H9 (cell line): ENCODE data around the gene PI4KB. TPM values are rescaled to one million over a fixed set of nuclear protein-coding genes. Genes with fewer than 3 reads are reported as not detected.

ENCODE experiments used
- DNase-seq: peaks from one replicate; pipeline ENCODE4 v3.0.0-alpha.2; 2017
- H2AFZ ChIP-seq: one replicate; pipeline ENCODE4 v1.6.1; 2013; ENCODE audit warnings: mild to moderate bottlenecking, low read length, control low read depth, moderate library complexity
- H2AK5ac ChIP-seq: 2 replicates; pipeline ENCODE4 v1.6.1; 2013; ENCODE audit warnings: low read length, control low read depth, mixed read lengths; ENCODE audit not compliant: insufficient read length
- H2BK120ac ChIP-seq: one replicate; pipeline ENCODE4 v1.6.1; 2013; ENCODE audit warnings: low read depth, mild to moderate bottlenecking, low read length, control low read depth, inconsistent platforms; ENCODE audit not compliant: poor library complexity, severe bottlenecking
- H2BK12ac ChIP-seq: 2 replicates; pipeline ENCODE4 v1.6.1; 2013; ENCODE audit warnings: low read length, control low read depth, mixed read lengths, low read depth; ENCODE audit not compliant: insufficient read length
- H2BK15ac ChIP-seq: 2 replicates; pipeline ENCODE4 v1.6.1; 2013; ENCODE audit warnings: low read depth, low read length, control low read depth
- H2BK20ac ChIP-seq: one replicate; pipeline ENCODE4 v1.6.1; 2013; ENCODE audit warnings: low read depth, mild to moderate bottlenecking, low read length, control low read depth, inconsistent platforms; ENCODE audit not compliant: poor library complexity, severe bottlenecking
- H2BK5ac ChIP-seq: 2 replicates; pipeline ENCODE4 v1.6.1; 2013; ENCODE audit warnings: low read length, control low read depth, mixed read lengths; ENCODE audit not compliant: insufficient read length
- H3K14ac ChIP-seq: 2 replicates; pipeline ENCODE4 v1.6.1; 2013; ENCODE audit warnings: low read length, control low read depth; ENCODE audit not compliant: insufficient read depth
- H3K18ac ChIP-seq: 2 replicates; pipeline ENCODE4 v1.6.1; 2013; ENCODE audit warnings: low read depth, mild to moderate bottlenecking, mixed read lengths, low read length, control low read depth; ENCODE audit not compliant: insufficient read length
- H3K23ac ChIP-seq: 2 replicates; pipeline ENCODE4 v1.6.1; 2013; ENCODE audit warnings: low read length, control low read depth, mixed read lengths, low read depth; ENCODE audit not compliant: insufficient read length
- H3K23me2 ChIP-seq: 2 replicates; pipeline ENCODE4 v1.6.1; 2013; ENCODE audit warnings: low read depth, mild to moderate bottlenecking, mixed read lengths, low read length, control low read depth; ENCODE audit not compliant: insufficient read length, poor library complexity, severe bottlenecking
- H3K27ac ChIP-seq: 2 replicates; pipeline ENCODE4 v1.5.1; 2013; ENCODE audit warnings: low read length, control low read depth, mixed read lengths, low read depth; ENCODE audit not compliant: insufficient read length
- H3K27me3 ChIP-seq: 2 replicates; pipeline ENCODE4 v1.6.1; 2013; ENCODE audit warnings: low read length, control low read depth, inconsistent platforms; ENCODE audit not compliant: insufficient read depth
- H3K4ac ChIP-seq: 2 replicates; pipeline ENCODE4 v1.6.1; 2013; ENCODE audit warnings: low read depth, mild to moderate bottlenecking, control low read depth, inconsistent platforms, low read length, moderate library complexity
- H3K4me1 ChIP-seq: 2 replicates; pipeline ENCODE4 v1.6.1; 2013; ENCODE audit warnings: low read length, control low read depth, inconsistent platforms; ENCODE audit not compliant: insufficient read depth
- H3K4me2 ChIP-seq: 2 replicates; pipeline ENCODE4 v1.6.1; 2013; ENCODE audit warnings: low read length, control low read depth, mixed read lengths; ENCODE audit not compliant: insufficient read length, insufficient read depth
- H3K56ac ChIP-seq: 2 replicates; pipeline ENCODE4 v1.6.1; 2013; ENCODE audit warnings: low read depth, mild to moderate bottlenecking, mixed read lengths, low read length, control low read depth; ENCODE audit not compliant: insufficient read length
- H3K79me1 ChIP-seq: 2 replicates; pipeline ENCODE4 v1.6.1; 2013; ENCODE audit warnings: low read depth, mild to moderate bottlenecking, moderate library complexity, low read length, control low read depth, inconsistent platforms; ENCODE audit not compliant: insufficient read depth, poor library complexity, severe bottlenecking
- H3K79me2 ChIP-seq: 2 replicates; pipeline ENCODE4 v1.6.1; 2013; ENCODE audit warnings: low read length, control low read depth, inconsistent platforms; ENCODE audit not compliant: insufficient read depth
- H3K9ac ChIP-seq: 2 replicates; pipeline ENCODE4 v1.6.1; 2013; ENCODE audit warnings: low read length, control low read depth, mixed read lengths; ENCODE audit not compliant: insufficient read length; ENCODE audit errors: extremely low read depth
- H3K9me3 ChIP-seq: one replicate; pipeline ENCODE4 v1.6.1; 2013; ENCODE audit warnings: low read depth, low read length, inconsistent platforms; ENCODE audit not compliant: control insufficient read depth
- H3T11ph ChIP-seq: one replicate; pipeline ENCODE4 v1.6.1; 2013; ENCODE audit warnings: mild to moderate bottlenecking, low read length, control low read depth, inconsistent platforms
- H4K20me1 ChIP-seq: one replicate; pipeline ENCODE4 v1.6.1; 2013; ENCODE audit not compliant: control insufficient read depth, insufficient read length, insufficient read depth
- H4K5ac ChIP-seq: 2 replicates; pipeline ENCODE4 v1.6.1; 2013; ENCODE audit warnings: low read depth, mild to moderate bottlenecking, mixed read lengths, low read length, control low read depth; ENCODE audit not compliant: insufficient read length
- H4K8ac ChIP-seq: replicated peaks from 2 replicates; pipeline ENCODE4 v1.6.1; 2013; ENCODE audit warnings: low read length, control low read depth, mixed read lengths, low read depth; ENCODE audit not compliant: insufficient read length
- H4K91ac ChIP-seq: 2 replicates; pipeline ENCODE4 v1.6.1; 2013; ENCODE audit warnings: low read depth, mild to moderate bottlenecking, moderate library complexity, mixed read lengths, low read length, control low read depth; ENCODE audit not compliant: insufficient read length
- H3K27ac Mint-ChIP-seq, 3 experiments: 2 replicates in 2 of 3; 3 replicates in 1 of 3; pipeline ENCODE4 v1.8.0; 2020 to 2021; ENCODE audit warnings: mixed read lengths in 3 of 3, mild to moderate bottlenecking in 1 of 3, moderate library complexity in 1 of 3
- H3K27me3 Mint-ChIP-seq: 2 replicates; pipeline ENCODE4 v1.8.0; 2021; ENCODE audit warnings: low read depth, mild to moderate bottlenecking, moderate library complexity, mixed read lengths
- H3K36me3 Mint-ChIP-seq, 3 experiments: 2 replicates in 2 of 3; 3 replicates in 1 of 3; pipeline ENCODE4 v1.8.0; 2020 to 2021; ENCODE audit warnings: low read depth in 3 of 3, mixed read lengths in 3 of 3; ENCODE audit not compliant: insufficient read depth in 1 of 3
- H3K4me1 Mint-ChIP-seq, 2 experiments: 2 replicates each; pipeline ENCODE4 v1.8.0; 2020; ENCODE audit warnings: mixed read lengths in 2 of 2
- H3K4me3 Mint-ChIP-seq, 2 experiments: 2 replicates in 1 of 2; 3 replicates in 1 of 2; pipeline ENCODE4 v1.8.0; 2020 to 2021; ENCODE audit warnings: mild to moderate bottlenecking in 2 of 2, mixed read lengths in 2 of 2, moderate library complexity in 1 of 2
- H3K9me3 Mint-ChIP-seq, 2 experiments: 2 replicates in 1 of 2; 3 replicates in 1 of 2; pipeline ENCODE4 v1.8.0; 2020; ENCODE audit warnings: mild to moderate bottlenecking in 2 of 2, mixed read lengths in 2 of 2, moderate library complexity in 1 of 2
- WGBS: extraction: QIAGEN DNeasy Blood & Tissue Kit; methylation state at CpG from one replicate; pipeline ENCODE4 v1.1.7; 2013; ENCODE audit warnings: missing lambda C conversion rate, low lambda C conversion rate, mixed read lengths; ENCODE audit not compliant: insufficient read length; ENCODE audit errors: extremely low coverage; 5-methylcytosine and 5-hydroxymethylcytosine counted together
- total RNA-seq: library from RNA; stranded (reverse); gene quantifications from 2 replicates; pipeline ENCODE4 v1.2.1, GENCODE V29; 2021
- TF ChIP-seq, protein P1 (sequence below): fragments of 200-600 bp; sonication (generic); conservative IDR thresholded peaks from 3 replicates; pipeline ENCODE4 v1.8.0; 2021; ENCODE audit warnings: antibody characterized with exemption, mild to moderate bottlenecking

The PI4KB gene
- total RNA-seq, 1 experiment from 2014 or later = 39.1 TPM

DNA sequence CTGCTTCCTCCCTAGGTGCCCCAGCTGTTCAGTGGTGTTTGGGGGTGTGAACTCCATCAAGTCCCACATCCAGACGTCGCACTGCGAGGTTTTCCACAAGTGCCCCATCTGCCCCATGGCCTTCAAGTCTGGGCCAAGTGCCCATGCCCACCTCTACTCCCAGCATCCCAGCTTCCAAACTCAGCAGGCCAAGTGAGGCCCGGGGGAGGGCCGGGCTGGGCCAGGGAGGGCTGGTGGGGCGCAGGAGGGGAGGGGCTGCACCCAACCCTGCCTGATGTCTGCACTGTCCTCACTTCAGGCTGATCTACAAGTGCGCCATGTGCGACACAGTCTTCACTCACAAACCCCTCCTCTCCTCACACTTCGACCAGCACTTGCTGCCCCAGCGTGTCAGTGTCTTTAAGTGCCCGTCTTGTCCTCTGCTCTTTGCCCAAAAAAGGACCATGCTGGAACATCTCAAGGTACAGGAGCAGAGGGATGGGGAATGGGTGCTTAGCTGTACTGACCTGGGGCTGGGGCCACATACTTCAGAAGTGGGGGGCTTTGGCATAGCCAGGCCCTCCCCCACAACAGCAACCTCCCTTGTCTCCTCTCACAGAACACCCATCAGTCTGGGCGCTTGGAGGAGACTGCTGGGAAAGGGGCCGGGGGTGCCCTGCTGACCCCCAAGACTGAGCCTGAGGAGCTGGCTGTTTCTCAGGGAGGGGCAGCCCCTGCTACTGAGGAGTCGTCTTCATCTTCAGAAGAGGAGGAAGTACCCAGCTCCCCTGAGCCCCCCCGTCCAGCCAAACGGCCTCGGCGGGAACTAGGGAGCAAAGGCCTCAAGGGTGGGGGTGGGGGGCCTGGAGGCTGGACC, 37.9 kb downstream of the PI4KB start:
- H3K27me3 ChIP-seq = no peaks in the 10 kb centered on the region
- Mint-ChIP-seq H3K36me3 (peaks cover 58 to 92% (median 89%) of the 10 kb centered on the region in 3 experiments), H3K4me1 (peaks cover 30 to 49% of the 10 kb centered on the region in 2 experiments), H3K27me3 (peaks cover 2% of the 10 kb centered on the region; the same call in 1 of the 2 replicates), H3K9me3 (no peaks in the 10 kb centered on the region; a peak in 1 of 5 replicates), H3K4me3 (peak overlapping the region in 1 of 2 experiments; percentile 35; a peak in 1 of 5 replicates), H3K27ac (peak overlapping the region in 2 of 3 experiments; percentile 73 to 88; a peak in 3 of 7 replicates)
- H2BK15ac ChIP-seq = no peak overlapping the region
- H3K9me3 ChIP-seq = no peaks in the 10 kb centered on the region
- H3K79me2 ChIP-seq = peaks cover 2% of the 10 kb centered on the region; the same call in 1 of the 2 replicates
- H2BK120ac ChIP-seq = no peak overlapping the region
- H3K9ac ChIP-seq = no peak overlapping the region
- H2BK5ac ChIP-seq = no peak overlapping the region
- no peak overlapping the region for H3T11ph ChIP-seq
- H3K23me2 ChIP-seq = no peaks in the 10 kb centered on the region
- no peak overlapping the region for H3K56ac ChIP-seq
- H3K18ac ChIP-seq = no peak overlapping the region
- no peak overlapping the region for H3K4ac ChIP-seq
- H2AK5ac ChIP-seq = no peak overlapping the region
- no peaks in the 10 kb centered on the region for H3K79me1 ChIP-seq
- no peak for DNase-seq
- H3K4me2 ChIP-seq = no peak overlapping the region
- no CpG with 5 or more reads among the region's 18 CpGs for WGBS
- H2AFZ ChIP-seq = no peak overlapping the region
- H2BK20ac ChIP-seq = no peak overlapping the region
- H4K91ac ChIP-seq = no peak overlapping the region
- H4K20me1 ChIP-seq = peaks cover 3% of the 10 kb centered on the region
- H3K23ac ChIP-seq = no peak overlapping the region
- no peak overlapping the region for H4K5ac ChIP-seq
- no peak overlapping the region for H4K8ac ChIP-seq
- TF ChIP-seq, protein P1, sequence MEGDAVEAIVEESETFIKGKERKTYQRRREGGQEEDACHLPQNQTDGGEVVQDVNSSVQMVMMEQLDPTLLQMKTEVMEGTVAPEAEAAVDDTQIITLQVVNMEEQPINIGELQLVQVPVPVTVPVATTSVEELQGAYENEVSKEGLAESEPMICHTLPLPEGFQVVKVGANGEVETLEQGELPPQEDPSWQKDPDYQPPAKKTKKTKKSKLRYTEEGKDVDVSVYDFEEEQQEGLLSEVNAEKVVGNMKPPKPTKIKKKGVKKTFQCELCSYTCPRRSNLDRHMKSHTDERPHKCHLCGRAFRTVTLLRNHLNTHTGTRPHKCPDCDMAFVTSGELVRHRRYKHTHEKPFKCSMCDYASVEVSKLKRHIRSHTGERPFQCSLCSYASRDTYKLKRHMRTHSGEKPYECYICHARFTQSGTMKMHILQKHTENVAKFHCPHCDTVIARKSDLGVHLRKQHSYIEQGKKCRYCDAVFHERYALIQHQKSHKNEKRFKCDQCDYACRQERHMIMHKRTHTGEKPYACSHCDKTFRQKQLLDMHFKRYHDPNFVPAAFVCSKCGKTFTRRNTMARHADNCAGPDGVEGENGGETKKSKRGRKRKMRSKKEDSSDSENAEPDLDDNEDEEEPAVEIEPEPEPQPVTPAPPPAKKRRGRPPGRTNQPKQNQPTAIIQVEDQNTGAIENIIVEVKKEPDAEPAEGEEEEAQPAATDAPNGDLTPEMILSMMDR = no peak
- H3K4me1 ChIP-seq = no peaks in the 10 kb centered on the region
- H3K14ac ChIP-seq = no peak overlapping the region
- H3K27ac ChIP-seq = no peak overlapping the region
- no peak overlapping the region for H2BK12ac ChIP-seq
